ENCODE measurements around the gene PIK3R3.
A peak's percentile ranks its signal among the peaks of the same experiment; 100 is the strongest.

PIK3R3 gene

GRCh38 chr1:46157916-46158311 lies 25.5 kb upstream of the PIK3R3 start:
- DNase-seq (ENCODE audit: low spot score): no peak

- no peak for DNase-seq (ENCODE audit: low spot score)
Observed at GRCh38 chr1:46153732-46154131, 21.3 kb upstream of the PIK3R3 start.

- no peak for DNase-seq (ENCODE audit: low spot score)
Observed at GRCh38 chr1:46153228-46153627, 20.8 kb upstream of the PIK3R3 start.

- no peak for DNase-seq (ENCODE audit: low spot score)
Observed at GRCh38 chr1:46152016-46152415, 19.6 kb upstream of the PIK3R3 start.

- no peak for DNase-seq (ENCODE audit: low spot score)
Observed at GRCh38 chr1:46150085-46150484, 17.7 kb upstream of the PIK3R3 start.

DNA sequence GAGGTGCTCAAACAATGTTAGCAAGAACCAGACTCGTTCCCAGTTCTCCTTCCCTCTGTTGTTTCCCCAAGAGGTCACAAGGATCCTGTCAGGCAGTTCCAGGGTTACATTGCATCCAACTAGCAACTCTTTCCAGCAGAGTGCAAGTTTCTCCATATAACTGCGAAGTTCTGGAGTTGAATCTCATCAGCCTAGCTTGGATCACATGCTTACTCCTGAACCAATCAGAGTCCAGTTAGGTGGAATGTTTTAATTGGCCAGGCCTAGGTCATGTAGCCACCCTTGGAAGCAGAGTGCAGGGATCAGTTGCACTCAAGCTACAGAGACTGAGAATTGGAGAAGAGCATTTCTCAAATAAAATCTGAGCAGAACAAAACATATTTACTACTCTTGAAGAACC lies 15.9 kb upstream of the PIK3R3 start:
- no peak for DNase-seq (ENCODE audit: low spot score)

DNA sequence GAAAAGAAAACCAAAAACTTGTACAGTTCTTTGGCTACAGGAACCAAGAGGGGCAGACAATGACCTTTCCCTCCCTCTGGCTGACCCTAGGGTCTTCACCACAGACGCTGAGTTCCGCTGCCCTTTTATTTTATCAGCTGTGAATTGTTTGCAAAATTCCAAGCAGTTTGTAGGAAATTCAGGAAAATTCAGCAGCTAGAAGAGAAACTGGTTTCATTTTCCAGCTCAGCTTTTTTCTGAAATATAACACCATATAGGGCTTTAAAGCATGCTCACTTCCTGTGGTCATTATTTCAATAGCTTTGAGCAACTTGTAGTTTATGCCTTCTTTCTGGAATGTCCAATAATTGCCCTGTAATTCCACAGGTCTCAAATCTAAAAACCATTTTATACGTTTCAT lies 5.5 kb upstream of the PIK3R3 start:
- no peak for DNase-seq (ENCODE audit: low spot score)

DNA sequence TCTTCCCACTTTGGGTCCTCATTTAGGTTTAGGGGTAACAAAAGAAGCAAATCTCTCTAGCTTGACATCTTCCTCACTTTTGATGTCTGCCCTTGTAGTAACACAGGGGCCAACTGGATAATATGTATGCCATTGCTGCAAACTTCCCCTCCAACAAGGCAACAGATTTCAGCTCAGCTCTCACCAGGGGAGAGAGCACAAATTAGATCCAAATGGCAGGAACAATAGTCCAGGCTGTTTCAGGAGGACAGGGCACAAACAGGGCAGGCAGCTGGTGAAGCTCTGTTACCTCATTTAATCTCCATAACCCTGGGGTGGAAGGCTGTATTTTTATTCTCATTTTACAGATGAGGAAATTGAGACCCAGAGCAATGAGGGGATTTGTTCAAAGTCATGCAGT lies 4.3 kb upstream of the PIK3R3 start:
- no peak for DNase-seq (ENCODE audit: low spot score)

DNA sequence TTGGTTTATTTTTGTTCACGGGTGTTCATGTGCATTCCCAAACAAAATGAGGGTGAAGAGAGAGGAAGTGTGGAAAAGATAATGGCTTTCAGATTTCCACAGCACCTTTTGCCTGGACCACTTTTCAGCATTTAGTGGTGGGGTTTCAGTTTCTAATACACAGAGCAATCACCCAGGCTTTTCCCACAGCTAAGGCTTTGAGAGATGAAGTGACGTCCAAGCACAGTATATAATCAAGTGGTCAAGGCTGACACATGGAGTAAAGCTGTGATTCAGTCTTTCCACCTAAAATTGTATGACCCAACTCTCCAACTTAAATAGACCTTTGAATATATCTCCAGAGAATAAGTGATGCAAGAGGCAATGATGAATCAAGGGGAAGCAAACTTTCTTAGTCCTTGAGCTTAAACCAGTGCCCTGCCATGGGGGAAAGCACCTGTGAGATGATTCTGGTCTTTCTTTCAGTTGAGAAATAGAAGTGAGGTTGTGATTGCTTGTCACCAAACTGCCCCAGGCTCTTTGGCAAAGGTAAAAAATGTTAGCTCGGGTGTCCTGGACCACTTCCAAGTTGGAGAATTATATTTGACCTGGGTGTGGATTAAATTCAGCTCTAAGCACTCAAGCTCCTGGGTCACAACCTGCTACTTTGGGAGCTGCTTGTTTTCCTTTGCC lies 2.4 kb upstream of the PIK3R3 start:
- no peak for DNase-seq (ENCODE audit: low spot score)

DNA sequence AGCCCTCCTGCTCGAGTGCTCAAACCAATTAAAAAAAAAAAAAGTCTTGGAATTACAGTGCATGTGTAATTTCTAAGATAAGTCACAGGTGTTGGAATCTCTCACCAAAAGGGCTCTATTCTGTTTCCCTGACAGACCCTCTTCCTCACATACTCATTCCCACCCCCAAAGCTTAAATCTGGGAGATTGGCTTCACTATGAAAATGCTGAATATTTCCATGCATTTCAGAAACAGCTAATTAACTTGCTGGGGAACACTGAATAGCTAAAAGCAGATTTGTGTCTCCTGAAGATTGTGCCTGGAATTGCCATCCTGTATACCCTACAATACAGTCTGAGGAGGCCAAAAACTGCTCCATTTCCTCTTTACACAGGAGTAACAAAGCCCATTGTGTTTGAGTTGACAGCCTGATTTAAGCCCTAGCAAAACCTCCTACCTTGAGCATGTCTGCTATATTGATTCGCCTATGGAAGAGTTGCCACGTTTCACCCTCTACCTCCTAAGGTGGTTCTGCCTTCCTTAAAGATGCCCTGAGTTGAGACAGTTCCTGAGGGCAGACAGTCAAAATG lies 1.4 kb upstream of the PIK3R3 start:
- no peak for DNase-seq (ENCODE audit: low spot score)

DNA sequence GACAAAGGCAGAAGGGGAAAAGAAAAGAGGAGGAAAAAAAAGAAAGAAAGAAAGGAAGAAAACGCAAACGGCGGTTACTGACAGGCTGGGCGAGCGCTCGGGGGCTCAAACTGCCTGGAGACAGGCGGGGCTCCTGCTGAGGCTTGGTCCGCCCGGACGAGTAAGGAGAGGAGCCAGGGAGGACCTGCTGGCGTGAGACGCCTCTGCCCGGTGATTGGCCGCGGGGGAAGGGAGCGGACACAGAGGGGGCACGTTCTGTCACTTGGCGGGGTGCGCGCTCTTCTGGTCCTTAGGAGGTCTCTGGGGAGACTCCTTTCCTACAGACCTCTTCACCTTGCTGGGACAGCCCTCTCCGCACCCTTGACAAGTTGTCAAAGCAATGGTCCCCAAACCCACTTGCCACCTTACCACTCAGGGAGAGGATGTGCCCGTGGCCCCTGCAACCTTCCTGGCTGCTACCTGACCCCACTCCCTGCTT lies 791 bp upstream of the PIK3R3 start:
- peak; percentile 48 for DNase-seq (ENCODE audit: low spot score)

- DNase-seq (ENCODE audit: low spot score): no peak
Observed at GRCh38 chr1:46131712-46132528, 509 bp downstream of the PIK3R3 start.

GRCh38 chr1:46131093-46131492 lies 1.3 kb downstream of the PIK3R3 start:
- DNase-seq (ENCODE audit: low spot score): no peak

DNA sequence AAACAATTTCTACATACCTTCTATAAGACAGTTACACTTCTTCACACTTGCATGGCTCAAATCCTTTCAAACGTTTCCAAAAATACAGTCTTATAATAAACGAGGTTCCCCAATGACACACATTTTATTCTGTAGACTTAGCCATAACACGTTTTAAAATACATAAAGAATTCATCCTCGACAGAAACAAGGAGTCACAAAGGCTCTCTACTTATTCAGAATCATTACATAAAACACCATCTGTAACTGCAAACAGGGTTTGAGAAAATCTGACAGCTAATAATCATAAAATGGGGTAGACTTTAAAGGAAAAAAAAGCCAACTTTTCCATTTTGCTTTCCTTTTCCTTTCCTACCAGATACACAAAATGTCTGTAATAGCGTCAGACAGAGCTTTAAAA lies 1.8 kb downstream of the PIK3R3 start:
- no peak for DNase-seq (ENCODE audit: low spot score)

- no peak for DNase-seq (ENCODE audit: low spot score)
Observed at GRCh38 chr1:46130121-46130520, 2.3 kb downstream of the PIK3R3 start.

GRCh38 chr1:46128344-46128743 lies 4.1 kb downstream of the PIK3R3 start:
- DNase-seq (ENCODE audit: low spot score): no peak

- no peak for DNase-seq (ENCODE audit: low spot score)
Observed at GRCh38 chr1:46118856-46119255, 13.6 kb downstream of the PIK3R3 start.

- no peak for DNase-seq (ENCODE audit: low spot score)
Observed at GRCh38 chr1:46117810-46118494, 14.5 kb downstream of the PIK3R3 start.

DNA sequence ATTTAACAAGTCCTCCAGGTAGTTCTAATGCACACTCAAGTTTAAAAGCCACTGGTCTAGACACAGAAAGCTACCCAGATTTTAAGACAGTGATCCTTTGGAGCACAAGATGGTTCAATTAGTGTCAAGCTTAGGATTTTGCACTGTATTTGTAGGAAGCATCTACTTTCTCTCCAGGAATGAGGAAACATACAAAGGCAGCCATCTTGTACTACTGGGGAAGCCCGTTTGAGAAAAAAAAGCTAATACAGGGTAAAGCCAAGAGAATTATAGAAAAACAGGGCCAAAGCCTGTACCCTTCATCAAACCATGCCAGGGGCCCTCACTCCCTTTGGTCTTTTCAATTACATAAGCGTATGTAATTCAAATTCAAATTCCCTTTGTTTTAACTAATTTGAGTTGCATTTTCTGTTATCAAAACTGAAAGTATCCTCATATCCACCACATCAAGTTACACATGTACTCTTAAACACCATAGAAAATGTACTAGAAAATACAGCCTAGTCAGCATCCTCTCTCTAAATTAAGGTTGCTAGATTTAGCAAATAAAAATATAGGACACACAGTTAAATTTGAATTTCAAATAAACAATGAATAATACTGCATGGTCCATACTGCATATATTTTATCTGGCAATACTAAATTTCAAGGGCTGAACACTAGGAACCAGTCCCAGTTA lies 17.4 kb downstream of the PIK3R3 start:
- no peak for DNase-seq (ENCODE audit: low spot score)

DNA sequence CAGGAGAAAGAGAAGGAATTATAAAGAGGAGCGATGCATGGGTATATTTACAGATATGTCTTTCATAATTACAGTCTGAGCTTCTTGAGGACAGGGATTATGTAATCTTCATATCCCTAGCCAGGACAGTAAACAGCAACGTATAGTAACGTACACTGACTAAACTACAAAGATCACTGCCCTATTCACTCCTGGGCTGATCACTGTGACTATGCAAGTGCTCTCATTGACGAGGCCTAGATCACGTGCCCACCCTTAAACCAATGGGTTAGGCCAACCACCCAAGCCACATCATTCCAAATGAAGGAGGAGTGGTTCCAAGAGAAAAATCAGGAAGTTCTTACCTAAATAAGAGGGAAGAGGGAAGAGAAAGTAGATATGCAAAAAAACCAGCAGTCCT lies 18.5 kb downstream of the PIK3R3 start:
- no peak for DNase-seq (ENCODE audit: low spot score)

GRCh38 chr1:46112108-46112507 lies 20.3 kb downstream of the PIK3R3 start:
- no peak for DNase-seq (ENCODE audit: low spot score)

GRCh38 chr1:46110521-46110920 lies 21.9 kb downstream of the PIK3R3 start:
- no peak for DNase-seq (ENCODE audit: low spot score)

All from HuH-7.5 (cell line).